Measurements from ENCODE around the gene SORCS3. TPM values are rescaled to one million over a fixed set of nuclear protein-coding genes. Genes with fewer than 3 reads are reported as not detected.

Gene SORCS3
- total RNA-seq = under 1 TPM in 1 of 2 donors, not detected in 1; 0.29 TPM
- not detected for polyA plus RNA-seq
- long read RNA-seq, donor 1 = 0 reads
- long read RNA-seq, donor 2 = 0 reads

DNA sequence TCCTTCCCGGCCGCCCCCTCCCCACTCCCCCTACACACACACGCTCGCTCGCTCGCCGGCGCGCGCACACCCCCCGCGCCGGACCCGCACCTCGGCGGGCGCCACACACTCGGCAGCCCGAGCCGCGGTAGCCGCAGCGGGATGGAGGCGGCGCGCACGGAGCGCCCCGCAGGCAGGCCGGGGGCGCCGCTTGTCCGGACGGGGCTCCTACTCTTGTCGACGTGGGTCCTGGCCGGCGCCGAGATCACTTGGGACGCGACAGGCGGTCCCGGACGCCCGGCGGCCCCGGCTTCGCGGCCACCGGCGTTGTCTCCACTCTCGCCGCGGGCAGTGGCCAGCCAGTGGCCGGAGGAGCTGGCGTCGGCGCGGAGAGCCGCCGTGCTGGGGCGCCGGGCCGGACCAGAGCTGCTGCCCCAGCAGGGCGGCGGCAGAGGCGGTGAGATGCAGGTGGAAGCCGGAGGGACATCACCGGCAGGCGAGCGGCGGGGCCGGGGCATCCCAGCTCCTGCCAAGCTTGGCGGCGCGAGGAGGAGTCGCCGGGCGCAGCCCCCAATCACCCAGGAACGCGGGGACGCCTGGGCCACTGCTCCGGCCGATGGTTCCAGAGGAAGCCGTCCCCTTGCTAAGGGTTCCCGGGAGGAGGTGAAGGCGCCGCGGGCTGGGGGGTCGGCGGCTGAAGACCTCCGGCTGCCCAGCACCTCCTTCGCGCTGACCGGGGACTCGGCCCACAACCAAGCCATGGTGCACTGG is at the start of gene SORCS3:
SORCS3 (plus strand) TSS at position 104 of the 750 bp plus-strand sequence.
- intact Hi-C loops (cut with DNase I) = no loop called here
- H3K4me1 ChIP-seq (ENCODE audit: control insufficient read depth in 1 of 2, insufficient read depth in 2 of 2, low read length in 2 of 2) = no peaks in the 10 kb centered on the region
- H3K27me3 ChIP-seq (ENCODE audit: control insufficient read depth in 1 of 2, insufficient read depth in 2 of 2, low read length in 1 of 2) = no peaks in the 10 kb centered on the region
- H3K36me3 ChIP-seq (ENCODE audit: control insufficient read depth in 1 of 2, insufficient read depth in 2 of 2, low read length in 1 of 2) = no peaks in the 10 kb centered on the region
- H3K9me3 ChIP-seq (ENCODE audit: control insufficient read depth, low read length) = no peaks in the 10 kb centered on the region
- ATAC-seq (ENCODE audit: low FRiP score) (no peak), DNase-seq (no peak)
- 1% methylated on average over 94 to 96 of the region's 96 CpGs for WGBS, 2 donors
- no peak within 1 kb of the TSS for H3K27ac ChIP-seq (ENCODE audit: low read depth in 1 of 2, low read length in 2 of 2)
- H3K4me3 ChIP-seq (ENCODE audit: low read length in 2 of 2) = no peak within 1 kb of the TSS

DNA sequence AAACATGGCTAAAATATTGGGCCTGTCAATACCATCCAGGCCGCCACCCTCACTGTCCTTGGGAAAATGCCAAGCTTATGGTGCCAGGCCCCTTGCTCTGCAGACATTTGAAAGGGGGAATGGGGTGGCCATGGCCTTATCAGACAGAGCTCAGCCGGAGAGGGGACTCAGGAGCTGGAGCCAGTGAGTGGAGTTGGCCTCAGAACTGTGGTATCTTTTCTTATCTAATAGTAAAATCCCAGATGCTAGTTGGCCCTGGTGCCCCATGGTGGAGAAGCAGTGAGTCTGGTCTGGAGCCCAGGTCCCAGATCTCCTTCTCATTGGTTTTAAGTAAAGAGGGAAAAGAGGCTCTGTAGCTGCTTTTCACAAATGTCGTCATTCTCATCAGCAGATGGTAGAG is 49.6 kb upstream of the SORCS3 start:
- Histone ChIP-seq H3K4me1 (ENCODE audit: control insufficient read depth in 1 of 2, insufficient read depth in 2 of 2, low read length in 2 of 2) (no peaks in the 10 kb centered on the region), H3K9me3 (ENCODE audit: control insufficient read depth, low read length) (no peaks in the 10 kb centered on the region), H3K27me3 (ENCODE audit: control insufficient read depth in 1 of 2, insufficient read depth in 2 of 2, low read length in 1 of 2) (no peaks in the 10 kb centered on the region), H3K27ac (ENCODE audit: low read depth in 1 of 2, low read length in 2 of 2) (no peak overlapping the region), H3K4me3 (ENCODE audit: low read length in 2 of 2) (no peak overlapping the region), H3K36me3 (ENCODE audit: control insufficient read depth in 1 of 2, insufficient read depth in 2 of 2, low read length in 1 of 2) (no peaks in the 10 kb centered on the region)
- ATAC-seq (ENCODE audit: low FRiP score) (no peak), DNase-seq (no peak)
- WGBS, 2 donors = 75 to 78% methylated on average over 3 of the region's 3 CpGs
- intact Hi-C loops (cut with DNase I) = no loop called here

DNA sequence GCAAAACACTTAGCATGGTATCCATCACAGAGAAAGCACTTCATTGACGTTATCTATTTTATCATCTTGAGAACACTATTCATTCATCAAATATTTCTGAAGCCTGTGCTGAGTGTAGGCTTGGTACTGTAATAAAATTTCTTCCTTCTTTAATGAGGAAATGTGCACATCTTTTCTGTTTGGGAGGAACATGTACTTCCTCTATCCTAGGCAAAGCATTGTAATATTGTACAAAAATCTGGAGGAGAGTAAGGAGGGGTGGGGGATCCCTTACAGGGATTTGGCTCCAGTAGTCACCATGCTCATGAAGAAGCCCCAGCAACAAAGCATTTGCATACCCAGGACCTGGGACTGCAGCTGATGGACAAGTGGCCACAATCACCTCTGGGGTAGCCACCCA is 39.9 kb upstream of the SORCS3 start:
- intact Hi-C loops (cut with DNase I) = no loop called here
- Histone ChIP-seq H3K27ac (ENCODE audit: low read depth in 1 of 2, low read length in 2 of 2) (no peak overlapping the region), H3K36me3 (ENCODE audit: control insufficient read depth in 1 of 2, insufficient read depth in 2 of 2, low read length in 1 of 2) (no peaks in the 10 kb centered on the region), H3K4me1 (ENCODE audit: control insufficient read depth in 1 of 2, insufficient read depth in 2 of 2, low read length in 2 of 2) (no peaks in the 10 kb centered on the region), H3K4me3 (ENCODE audit: low read length in 2 of 2) (no peak overlapping the region), H3K9me3 (ENCODE audit: control insufficient read depth, low read length) (peaks cover 2% of the 10 kb centered on the region), H3K27me3 (ENCODE audit: control insufficient read depth in 1 of 2, insufficient read depth in 2 of 2, low read length in 1 of 2) (no peaks in the 10 kb centered on the region)
- ATAC-seq (ENCODE audit: low FRiP score) (no peak), DNase-seq (no peak)
- WGBS, 2 donors = 24 to 40% methylated on average over 1 of the region's 1 CpG

GRCh38 chr10:104608091-104608828 is 32.8 kb upstream of the SORCS3 start:
- DNase-seq (no peak), ATAC-seq (ENCODE audit: low FRiP score) (no peak)
- Histone ChIP-seq H3K4me1 (ENCODE audit: control insufficient read depth in 1 of 2, insufficient read depth in 2 of 2, low read length in 2 of 2) (no peaks in the 10 kb centered on the region), H3K4me3 (ENCODE audit: low read length in 2 of 2) (no peak overlapping the region), H3K9me3 (ENCODE audit: control insufficient read depth, low read length) (peaks cover 7% of the 10 kb centered on the region), H3K36me3 (ENCODE audit: control insufficient read depth in 1 of 2, insufficient read depth in 2 of 2, low read length in 1 of 2) (no peaks in the 10 kb centered on the region), H3K27me3 (ENCODE audit: control insufficient read depth in 1 of 2, insufficient read depth in 2 of 2, low read length in 1 of 2) (no peaks in the 10 kb centered on the region), H3K27ac (ENCODE audit: low read depth in 1 of 2, low read length in 2 of 2) (no peak overlapping the region)
- intact Hi-C loops (cut with DNase I) = no loop called here
- WGBS, 2 donors = 68 to 70% methylated on average over 7 of the region's 7 CpGs

GRCh38 chr10:104612571-104613205 is 28.4 kb upstream of the SORCS3 start:
- H3K4me1 ChIP-seq (ENCODE audit: control insufficient read depth in 1 of 2, insufficient read depth in 2 of 2, low read length in 2 of 2) = no peaks in the 10 kb centered on the region
- intact Hi-C loops (cut with DNase I) = no loop called here
- no peaks in the 10 kb centered on the region for H3K27me3 ChIP-seq (ENCODE audit: control insufficient read depth in 1 of 2, insufficient read depth in 2 of 2, low read length in 1 of 2)
- no peaks in the 10 kb centered on the region for H3K36me3 ChIP-seq (ENCODE audit: control insufficient read depth in 1 of 2, insufficient read depth in 2 of 2, low read length in 1 of 2)
- H3K9me3 ChIP-seq (ENCODE audit: control insufficient read depth, low read length) = peaks cover 4% of the 10 kb centered on the region
- no peak overlapping the region for H3K4me3 ChIP-seq (ENCODE audit: low read length in 2 of 2)
- no peak overlapping the region for H3K27ac ChIP-seq (ENCODE audit: low read depth in 1 of 2, low read length in 2 of 2)
- DNase-seq = no peak
- WGBS, 2 donors = 47 to 49% methylated on average over 6 of the region's 6 CpGs
- ATAC-seq (ENCODE audit: low FRiP score) = no peak

DNA sequence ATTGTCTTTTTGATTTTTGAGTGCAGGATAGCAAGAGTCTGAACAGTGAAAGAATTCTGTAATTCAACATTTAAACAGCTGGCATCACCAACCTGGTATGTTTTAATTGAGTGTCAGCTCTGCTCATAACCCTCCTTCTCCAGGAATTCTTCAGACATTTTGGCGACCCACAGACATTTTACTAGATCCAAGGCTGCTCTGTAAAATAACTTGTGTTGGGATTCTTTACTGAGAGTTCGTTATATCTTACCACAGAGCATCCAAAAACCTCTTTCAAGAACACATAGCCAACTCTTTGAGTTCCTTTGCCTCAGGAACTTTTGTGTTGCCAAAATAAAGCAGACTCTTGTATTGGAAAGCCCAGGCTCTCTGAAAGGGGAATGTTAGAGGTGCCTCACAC is 27.7 kb upstream of the SORCS3 start:
- no peak overlapping the region for H3K4me3 ChIP-seq (ENCODE audit: low read length in 2 of 2)
- WGBS, 2 donors = 39 to 47% methylated on average over 2 of the region's 2 CpGs

DNA sequence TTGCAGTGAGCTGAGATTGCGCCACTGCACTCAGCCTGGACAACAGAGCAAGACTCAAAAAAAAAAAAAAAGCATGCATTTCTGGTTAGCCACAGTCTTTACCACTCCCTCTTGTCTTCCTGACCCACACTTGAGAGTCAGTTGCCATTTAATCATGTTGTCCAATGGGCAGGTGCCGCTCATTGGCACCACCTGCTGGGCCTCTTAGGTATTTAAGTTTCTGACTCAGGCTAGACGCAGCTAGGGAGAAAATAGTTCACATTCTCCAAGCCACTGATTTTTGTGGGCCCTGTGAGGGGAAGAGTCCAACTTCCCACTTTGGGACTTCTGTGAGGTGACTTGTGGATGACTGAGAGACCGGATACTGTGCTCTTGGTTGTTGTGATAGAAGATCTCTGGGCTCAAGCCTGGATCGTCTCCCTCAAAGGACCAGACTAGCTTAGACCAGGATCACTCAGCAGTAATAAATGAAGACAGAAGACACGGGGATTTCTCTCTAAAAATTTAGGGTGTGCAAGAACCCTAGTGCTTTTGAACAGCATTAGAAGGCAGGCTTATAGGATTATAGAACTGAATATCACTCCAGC is 26.8 kb upstream of the SORCS3 start:
- intact Hi-C loops (cut with DNase I) = no loop called here
- H3K4me1 ChIP-seq (ENCODE audit: control insufficient read depth in 1 of 2, insufficient read depth in 2 of 2, low read length in 2 of 2) = no peaks in the 10 kb centered on the region
- no peaks in the 10 kb centered on the region for H3K36me3 ChIP-seq (ENCODE audit: control insufficient read depth in 1 of 2, insufficient read depth in 2 of 2, low read length in 1 of 2)
- H3K4me3 ChIP-seq (ENCODE audit: low read length in 2 of 2) = no peak overlapping the region
- H3K9me3 ChIP-seq (ENCODE audit: control insufficient read depth, low read length) = peaks cover 4% of the 10 kb centered on the region
- H3K27me3 ChIP-seq (ENCODE audit: control insufficient read depth in 1 of 2, insufficient read depth in 2 of 2, low read length in 1 of 2) = no peaks in the 10 kb centered on the region
- WGBS, 2 donors = 76 to 78% methylated on average over 6 of the region's 6 CpGs
- H3K27ac ChIP-seq (ENCODE audit: low read depth in 1 of 2, low read length in 2 of 2) = no peak overlapping the region
- ATAC-seq (ENCODE audit: low FRiP score) = no peak
- no peak for DNase-seq

More for the DNA sequence above, 27.7 kb upstream of the SORCS3 start:
- Histone ChIP-seq H3K27me3 (ENCODE audit: control insufficient read depth in 1 of 2, insufficient read depth in 2 of 2, low read length in 1 of 2) (no peaks in the 10 kb centered on the region), H3K36me3 (ENCODE audit: control insufficient read depth in 1 of 2, insufficient read depth in 2 of 2, low read length in 1 of 2) (no peaks in the 10 kb centered on the region), H3K4me1 (ENCODE audit: control insufficient read depth in 1 of 2, insufficient read depth in 2 of 2, low read length in 2 of 2) (no peaks in the 10 kb centered on the region), H3K27ac (ENCODE audit: low read depth in 1 of 2, low read length in 2 of 2) (no peak overlapping the region), H3K9me3 (ENCODE audit: control insufficient read depth, low read length) (peaks cover 2% of the 10 kb centered on the region)
- no peak for DNase-seq
- ATAC-seq (ENCODE audit: low FRiP score) = no peak
- intact Hi-C loops (cut with DNase I) = no loop called here

- no peak for ATAC-seq (ENCODE audit: low FRiP score)
- intact Hi-C loops (cut with DNase I) = no loop called here
- no peaks in the 10 kb centered on the region for H3K36me3 ChIP-seq (ENCODE audit: control insufficient read depth in 1 of 2, insufficient read depth in 2 of 2, low read length in 1 of 2)
- whole genome bisulfite sequencing, 2 donors = 80 to 85% methylated on average over 2 of the region's 2 CpGs
- no peak overlapping the region for H3K27ac ChIP-seq (ENCODE audit: low read depth in 1 of 2, low read length in 2 of 2)
- peaks cover 4% of the 10 kb centered on the region for H3K9me3 ChIP-seq (ENCODE audit: control insufficient read depth, low read length)
- H3K27me3 ChIP-seq (ENCODE audit: control insufficient read depth in 1 of 2, insufficient read depth in 2 of 2, low read length in 1 of 2) = no peaks in the 10 kb centered on the region
- DNase-seq = no peak
- H3K4me1 ChIP-seq (ENCODE audit: control insufficient read depth in 1 of 2, insufficient read depth in 2 of 2, low read length in 2 of 2) = no peaks in the 10 kb centered on the region
- no peak overlapping the region for H3K4me3 ChIP-seq (ENCODE audit: low read length in 2 of 2)
These were observed 26.0 kb upstream of the SORCS3 start for GRCh38 chr10:104615136-104615535.

Measured in aorta (tissue), 5 donors.